Measurements from ENCODE around the gene WDR90.
A peak's percentile ranks its signal among the peaks of the same experiment; 100 is the strongest.

The WDR90 gene

GRCh38 chr16:625117-625976 is 23.8 kb upstream of the WDR90 start:
- no peak for DNase-seq
- peaks cover 36% of the 10 kb centered on the region for H3K4me1 ChIP-seq
- no peak overlapping the region for H3K4me3 ChIP-seq (ENCODE audit: low read depth, low read length)
- TF ChIP-seq, protein P1, sequence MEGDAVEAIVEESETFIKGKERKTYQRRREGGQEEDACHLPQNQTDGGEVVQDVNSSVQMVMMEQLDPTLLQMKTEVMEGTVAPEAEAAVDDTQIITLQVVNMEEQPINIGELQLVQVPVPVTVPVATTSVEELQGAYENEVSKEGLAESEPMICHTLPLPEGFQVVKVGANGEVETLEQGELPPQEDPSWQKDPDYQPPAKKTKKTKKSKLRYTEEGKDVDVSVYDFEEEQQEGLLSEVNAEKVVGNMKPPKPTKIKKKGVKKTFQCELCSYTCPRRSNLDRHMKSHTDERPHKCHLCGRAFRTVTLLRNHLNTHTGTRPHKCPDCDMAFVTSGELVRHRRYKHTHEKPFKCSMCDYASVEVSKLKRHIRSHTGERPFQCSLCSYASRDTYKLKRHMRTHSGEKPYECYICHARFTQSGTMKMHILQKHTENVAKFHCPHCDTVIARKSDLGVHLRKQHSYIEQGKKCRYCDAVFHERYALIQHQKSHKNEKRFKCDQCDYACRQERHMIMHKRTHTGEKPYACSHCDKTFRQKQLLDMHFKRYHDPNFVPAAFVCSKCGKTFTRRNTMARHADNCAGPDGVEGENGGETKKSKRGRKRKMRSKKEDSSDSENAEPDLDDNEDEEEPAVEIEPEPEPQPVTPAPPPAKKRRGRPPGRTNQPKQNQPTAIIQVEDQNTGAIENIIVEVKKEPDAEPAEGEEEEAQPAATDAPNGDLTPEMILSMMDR (IDR thresholded peaks at IDR 0.05; ENCODE audit: low read depth, low read length): no peak
- no peaks in the 10 kb centered on the region for H3K9me3 ChIP-seq
- H3K27me3 ChIP-seq: peaks cover 4% of the 10 kb centered on the region; the same call in 1 of the 2 replicates
- no peaks in the 10 kb centered on the region; the same call in 1 of the 2 replicates for H3K36me3 ChIP-seq

DNA sequence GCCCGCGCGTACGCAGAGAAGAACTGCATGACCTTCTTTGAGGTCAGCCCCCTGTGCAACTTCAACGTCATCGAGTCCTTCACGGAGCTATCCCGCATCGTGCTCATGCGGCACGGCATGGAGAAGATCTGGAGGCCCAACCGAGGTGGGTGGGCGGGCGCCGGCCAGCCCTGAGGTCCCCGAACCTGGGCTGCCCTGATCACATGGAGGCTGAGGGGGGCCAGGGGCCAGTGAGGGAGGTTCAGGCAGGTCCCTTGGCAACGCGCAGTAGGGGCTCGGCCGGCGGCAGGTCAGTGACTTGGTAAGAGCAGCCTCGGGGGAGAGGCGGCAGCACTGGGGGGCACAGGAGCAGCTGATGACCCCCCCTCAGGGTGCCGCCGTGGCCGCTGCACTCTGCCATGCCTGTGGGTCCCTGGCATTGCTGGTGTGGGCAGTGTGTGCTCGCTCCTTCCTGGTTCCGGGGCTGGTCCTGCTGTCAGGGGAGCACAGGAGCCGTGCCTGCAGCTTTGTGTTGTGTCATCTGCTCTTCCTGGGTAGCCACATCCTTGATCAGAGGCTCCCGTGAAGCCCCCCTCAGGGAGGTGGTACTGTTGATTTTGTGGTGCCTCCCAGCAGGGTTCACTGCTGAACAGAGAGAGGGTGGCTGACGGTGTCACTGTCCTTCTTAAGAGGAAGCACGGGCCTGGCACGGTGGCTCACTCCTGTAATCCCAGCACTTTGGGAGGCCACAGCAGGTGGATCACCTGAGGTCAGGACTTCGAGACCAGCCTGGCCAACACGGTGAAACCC is 23.0 kb upstream of the WDR90 start:
- Histone ChIP-seq H3K4me3 (ENCODE audit: low read depth, low read length) (no peak overlapping the region), H3K36me3 (no peaks in the 10 kb centered on the region; the same call in 1 of the 2 replicates), H3K9me3 (no peaks in the 10 kb centered on the region), H3K27me3 (peaks cover 4% of the 10 kb centered on the region; the same call in 1 of the 2 replicates), H3K4me1 (peaks cover 45% of the 10 kb centered on the region)
- TF ChIP-seq, protein P1 (IDR thresholded peaks at IDR 0.05; ENCODE audit: low read depth, low read length): no peak
- DNase-seq: no peak

DNA sequence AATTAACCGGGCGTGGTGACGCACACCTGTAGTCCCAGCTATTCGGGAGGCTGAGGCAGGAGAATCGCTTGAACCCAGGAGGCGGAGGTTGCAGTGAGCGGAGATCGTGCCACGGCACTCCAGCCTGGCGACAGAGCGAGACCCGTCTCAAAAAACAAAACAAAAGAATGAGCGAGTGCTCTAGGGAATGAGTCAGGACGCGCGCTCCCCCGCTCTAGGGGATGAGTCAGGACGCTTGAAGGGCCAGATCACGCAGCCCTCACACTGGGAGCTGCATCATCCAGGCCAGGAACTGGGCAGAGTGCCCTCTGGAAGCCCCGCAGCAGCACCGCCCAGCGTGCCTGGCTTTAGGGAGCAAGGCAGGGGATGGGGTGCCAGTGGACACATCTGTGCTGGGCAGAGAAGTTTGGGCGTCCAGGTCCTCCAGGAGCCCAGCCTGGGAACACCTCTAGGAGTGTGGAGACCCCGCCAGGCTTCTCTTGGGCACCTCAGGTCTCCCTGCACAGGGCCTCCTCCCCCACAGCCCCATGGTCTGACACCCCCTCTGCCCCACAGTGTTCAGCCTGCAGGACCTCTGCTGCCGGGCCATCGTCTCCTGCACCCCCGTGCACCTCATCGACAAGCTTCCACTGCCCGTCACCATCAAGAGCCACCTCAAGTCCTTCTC is 22.2 kb upstream of the WDR90 start:
- H3K27me3 ChIP-seq: no peaks in the 10 kb centered on the region
- H3K4me1 ChIP-seq: peaks cover 38% of the 10 kb centered on the region
- H3K4me3 ChIP-seq (ENCODE audit: low read depth, low read length): no peak overlapping the region
- H3K36me3 ChIP-seq: no peaks in the 10 kb centered on the region; the same call in 1 of the 2 replicates
- TF ChIP-seq, protein P1 (IDR thresholded peaks at IDR 0.05; ENCODE audit: low read depth, low read length): no peak
- DNase-seq: peak; percentile 33
- H3K9me3 ChIP-seq: no peaks in the 10 kb centered on the region

GRCh38 chr16:627454-628239 is 21.5 kb upstream of the WDR90 start:
- DNase-seq: peak; percentile 36
- peaks cover 36% of the 10 kb centered on the region for H3K4me1 ChIP-seq
- TF ChIP-seq, protein P1 (IDR thresholded peaks at IDR 0.05; ENCODE audit: low read depth, low read length): no peak
- no peaks in the 10 kb centered on the region; the same call in 1 of the 2 replicates for H3K36me3 ChIP-seq
- H3K4me3 ChIP-seq (ENCODE audit: low read depth, low read length): no peak overlapping the region
- H3K9me3 ChIP-seq: no peaks in the 10 kb centered on the region
- no peaks in the 10 kb centered on the region for H3K27me3 ChIP-seq

- TF ChIP-seq, protein P1 (IDR thresholded peaks at IDR 0.05; ENCODE audit: low read depth, low read length): no peak
- H3K9me3 ChIP-seq: no peaks in the 10 kb centered on the region
- H3K4me1 ChIP-seq: peaks cover 36% of the 10 kb centered on the region
- H3K36me3 ChIP-seq: no peaks in the 10 kb centered on the region; the same call in 1 of the 2 replicates
- no peaks in the 10 kb centered on the region for H3K27me3 ChIP-seq
- DNase-seq: peak; percentile 21
- no peak overlapping the region for H3K4me3 ChIP-seq (ENCODE audit: low read depth, low read length)
Measured at GRCh38 chr16:628321-629061, 20.7 kb upstream of the WDR90 start.
